ENCODE measurements around the gene RSPH10B2.
"Not testable (repeated sequence)": the region's sequence is repeated elsewhere in the genome, so short reads cannot be mapped to it uniquely, and the experiment has no call there.

Gene RSPH10B2

DNA sequence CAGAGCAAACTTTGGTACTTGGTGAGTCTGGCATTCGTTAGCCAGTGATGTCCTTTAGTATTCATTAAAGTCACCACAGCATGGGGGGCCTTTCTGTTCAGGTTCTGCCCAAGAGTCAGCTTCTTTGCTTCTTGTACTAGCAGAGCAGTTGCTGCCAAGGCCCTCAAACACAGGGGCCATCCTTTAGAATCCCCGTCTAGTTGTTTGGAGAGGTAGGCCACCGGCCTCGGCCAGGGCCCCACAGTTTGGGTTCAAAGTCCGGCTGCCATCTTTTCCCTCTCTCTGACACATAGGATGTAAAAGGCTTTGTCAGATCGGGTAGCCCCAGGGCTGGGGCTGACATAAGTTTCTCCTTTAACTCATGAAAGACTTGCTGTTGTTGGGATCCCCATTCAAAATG lies 89.8 kb downstream of the RSPH10B2 start:
- not testable (repeated sequence) for DNase-seq

DNA sequence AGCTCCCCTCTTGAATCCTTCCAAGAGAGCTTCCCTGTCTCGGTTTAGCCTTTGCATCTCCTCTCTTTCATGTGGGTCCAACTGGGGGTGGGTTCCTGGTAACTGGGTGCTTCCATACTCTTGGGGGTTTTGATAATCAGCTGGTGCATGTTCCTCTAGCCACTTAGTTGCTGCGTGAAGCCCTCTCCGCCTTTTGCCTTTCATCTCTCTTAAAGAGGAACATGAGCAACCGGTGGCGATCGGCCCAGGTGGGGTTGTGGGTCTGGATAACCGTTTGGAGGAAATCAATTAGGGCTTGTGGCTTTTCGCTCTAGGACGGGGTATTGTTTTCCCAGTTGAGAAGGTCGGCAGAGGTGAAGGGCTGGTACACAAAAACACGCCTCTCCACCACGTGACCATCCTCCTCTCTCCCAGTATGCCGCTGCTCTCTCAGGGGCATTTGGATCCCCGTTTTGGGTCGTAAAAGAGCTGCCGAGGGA lies 92.1 kb downstream of the RSPH10B2 start:
- not testable (repeated sequence) for DNase-seq

DNA sequence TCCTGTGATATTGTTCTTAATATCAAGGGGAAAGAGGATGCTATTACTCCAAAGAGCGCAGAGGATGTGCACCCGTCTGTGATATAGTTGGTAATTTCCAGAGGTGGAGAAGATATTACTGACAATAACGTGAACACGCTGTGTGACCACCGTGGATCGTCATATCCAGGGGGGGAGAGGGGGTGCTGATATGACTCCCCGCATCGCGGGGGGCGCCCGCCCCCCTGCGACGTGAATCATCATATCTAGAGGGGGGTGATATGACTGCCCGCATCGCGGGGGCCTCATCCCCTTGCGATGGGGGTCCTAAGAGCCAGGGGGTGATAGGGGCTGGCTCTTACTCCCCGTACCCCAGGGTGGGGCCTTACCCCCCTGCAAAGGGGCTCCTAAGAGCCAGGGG lies 93.8 kb downstream of the RSPH10B2 start:
- DNase-seq: not testable (repeated sequence)
